IPS-NIHi11 (cell line): ENCODE data around the gene KRTAP4-12.
"Not testable (repeated sequence)": the region's sequence is repeated elsewhere in the genome, so short reads cannot be mapped to it uniquely, and the experiment has no call there.

Experiments
- DNase-seq: peaks from one replicate; pipeline ENCODE4 v3.0.0; 2012; ENCODE audit warnings: mixed read lengths, low spot score

The KRTAP4-12 gene

DNA sequence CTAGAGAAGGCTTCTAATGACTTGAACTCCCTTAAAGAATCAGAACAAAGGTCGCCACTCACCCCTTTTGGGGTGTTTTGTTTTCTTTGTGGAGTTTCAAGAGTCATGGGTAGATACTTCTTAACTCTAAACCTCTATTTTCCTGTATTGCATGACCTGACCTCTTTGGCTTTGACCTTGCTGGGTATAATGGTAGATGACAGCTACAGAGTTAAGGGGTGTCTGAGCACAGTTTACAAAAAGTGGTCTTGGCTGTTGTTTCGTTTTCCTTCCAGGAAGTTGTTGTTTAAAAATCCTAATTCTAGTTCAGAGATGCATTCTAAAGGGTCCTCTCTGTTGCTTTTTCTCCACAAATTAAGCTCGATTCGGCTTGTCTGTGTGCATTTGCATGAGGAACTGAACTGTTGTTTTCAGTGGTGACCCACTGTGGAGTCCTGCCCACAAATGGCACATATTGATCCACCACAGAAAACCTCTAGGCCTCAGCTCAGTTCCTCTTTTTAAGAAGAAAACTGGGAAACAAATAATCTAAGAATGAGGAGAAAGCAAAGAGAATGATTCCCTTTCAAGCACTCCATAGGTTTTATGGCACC is 35.1 kb downstream of the KRTAP4-12 start:
- DNase-seq = not testable (repeated sequence)

GRCh38 chr17:41084100-41084856 is 39.7 kb downstream of the KRTAP4-12 start, which contains the start of gene KRTAP4-7:
Gene KRTAP4-7 (plus strand): TSS chr17:41084150. CDS start chr17:41084207, 57 bp downstream.
- DNase-seq = not testable (repeated sequence)

DNA sequence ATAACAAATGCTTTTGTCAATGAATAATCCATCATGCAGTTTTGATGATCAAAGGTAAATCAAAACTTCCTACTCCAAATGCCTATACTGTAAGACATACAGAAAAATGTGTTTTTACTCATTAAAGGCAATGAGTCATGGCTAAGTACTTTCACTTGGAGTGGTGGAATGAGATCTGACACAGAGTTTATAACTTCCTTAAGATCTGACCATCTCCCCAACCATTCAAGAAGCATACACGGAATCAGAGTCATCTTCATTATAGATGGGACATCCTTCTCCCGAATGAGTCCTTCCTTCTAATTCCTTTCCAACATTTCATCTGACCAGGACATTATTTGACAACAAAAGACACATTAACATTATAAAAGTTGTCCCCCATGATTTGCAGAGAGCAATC is 40.6 kb downstream of the KRTAP4-12 start:
- not testable (repeated sequence) for DNase-seq

GRCh38 chr17:41082626-41083025 is 41.4 kb downstream of the KRTAP4-12 start:
- DNase-seq = no peak

- DNase-seq = no peak
These were observed 47.2 kb downstream of the KRTAP4-12 start for GRCh38 chr17:41076788-41077187.

DNA sequence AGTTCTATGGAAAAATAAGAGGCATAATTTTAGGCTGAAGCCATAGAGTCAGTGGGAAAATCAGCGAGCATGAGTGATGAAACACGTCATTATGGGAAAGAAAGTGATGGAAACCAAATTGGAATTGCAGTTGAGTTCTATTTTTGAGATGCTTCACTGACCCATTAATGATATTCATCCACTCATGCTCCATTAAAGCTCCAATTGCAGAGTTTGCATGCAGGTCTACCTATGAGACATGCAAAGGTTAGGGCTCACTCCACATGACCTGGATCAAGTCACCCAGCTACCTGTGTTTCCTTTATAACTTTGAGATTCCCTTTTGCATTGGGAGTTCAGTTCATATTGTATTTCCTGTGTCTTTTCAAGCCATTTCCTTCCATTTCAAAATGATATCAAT is 50.3 kb downstream of the KRTAP4-12 start:
- no peak for DNase-seq
